Body of pancreas (tissue), 4 donors: ENCODE results near the gene IQSEC1.

Source experiments
- CTCF ChIP-seq, 7 experiments: fragments of 450-650 bp in 4 of 7; fragments of 200-600 bp in 3 of 7; sonication (generic) in 3 of 7; IDR thresholded peaks; one replicate each; pipeline ENCODE4 v1.5.1; 2016 to 2019; ENCODE audit warnings: antibody characterized with exemption in 7 of 7
- POLR2A ChIP-seq, 3 donors: fragments of 450-650 bp; IDR thresholded peaks; one replicate each; pipeline ENCODE4 v1.6.1; 2016; ENCODE audit warnings: antibody characterized with exemption in 3 of 3, mild to moderate bottlenecking in 2 of 3

- TF ChIP-seq CTCF (IDR thresholded peaks at IDR 0.05) (no peak), POLR2A (IDR thresholded peaks at IDR 0.05) (no peak)
Observed at GRCh38 chr3:13105181-13105895, 32.1 kb upstream of the IQSEC1 start.
